Colonic mucosa (tissue), 4 donors: ENCODE data around the gene SLC30A3. TPM values are rescaled to one million over a fixed set of nuclear protein-coding genes. Genes with fewer than 3 reads are reported as not detected.

Experiments used
- DNase-seq: peaks from one replicate; pipeline ENCODE4 v3.0.0-alpha.2; 2020
- H3K27ac ChIP-seq: fragments of 200-600 bp; one replicate; pipeline ENCODE4 v1.8.0; 2021
- H3K27me3 ChIP-seq: fragments of 200-600 bp; one replicate; pipeline ENCODE4 v1.8.0; 2021
- H3K36me3 ChIP-seq: fragments of 200-600 bp; one replicate; pipeline ENCODE4 v1.8.0; 2021
- H3K4me1 ChIP-seq: fragments of 200-600 bp; one replicate; pipeline ENCODE4 v1.8.0; 2021; ENCODE audit warnings: mild to moderate bottlenecking
- H3K4me3 ChIP-seq: fragments of 200-600 bp; one replicate; pipeline ENCODE4 v1.8.0; 2021
- H3K9ac ChIP-seq, 2 donors: one replicate each; pipeline ENCODE4 v1.7.0; 2013; ENCODE audit warnings: control low read depth in 2 of 2, low read depth in 2 of 2, low read length in 2 of 2
- H3K9me3 ChIP-seq: fragments of 200-600 bp; one replicate; pipeline ENCODE4 v1.8.0; 2021
- intact Hi-C: fragments of 100-400 bp; cut with DNase I; formaldehyde crosslinking; loops from one replicate; pipeline ENCODE4 v1.14.1; 2022
- total RNA-seq, 2 donors: library from RNA; stranded (reverse); fragmentation: NEBNext Ultra II Directional in 1 of 2; extraction: Animal tissue kit (Norgen Biotek cat#: 25700) in 1 of 2; gene quantifications; one replicate each; pipeline ENCODE4 v1.2.1, GENCODE V29; 2021
- TF ChIP-seq, protein P1 (sequence below): fragments of 200-600 bp; IDR thresholded peaks from one replicate; pipeline ENCODE4 v1.8.0; 2022; ENCODE audit warnings: antibody characterized with exemption, mild to moderate bottlenecking
- donor health status: healthy.
- donor health status: DM: no; HTN: no; CAD: no.
- donor health status: DM: no; HTN: no; CAD: no.

The SLC30A3 gene
- total RNA-seq, 2 donors from 2014 or later = not detected

GRCh38 chr2:27221166-27221565, 41.7 kb downstream of the SLC30A3 start:
- intact Hi-C loops = no loop called here
- Histone ChIP-seq H3K9me3 (no peaks in the 10 kb centered on the region), H3K36me3 (peaks cover 12% of the 10 kb centered on the region), H3K4me1 (no peaks in the 10 kb centered on the region), H3K27ac (no peak overlapping the region), H3K4me3 (no peak overlapping the region), H3K9ac (no peak overlapping the region), H3K27me3 (no peaks in the 10 kb centered on the region)
- TF ChIP-seq, protein P1, sequence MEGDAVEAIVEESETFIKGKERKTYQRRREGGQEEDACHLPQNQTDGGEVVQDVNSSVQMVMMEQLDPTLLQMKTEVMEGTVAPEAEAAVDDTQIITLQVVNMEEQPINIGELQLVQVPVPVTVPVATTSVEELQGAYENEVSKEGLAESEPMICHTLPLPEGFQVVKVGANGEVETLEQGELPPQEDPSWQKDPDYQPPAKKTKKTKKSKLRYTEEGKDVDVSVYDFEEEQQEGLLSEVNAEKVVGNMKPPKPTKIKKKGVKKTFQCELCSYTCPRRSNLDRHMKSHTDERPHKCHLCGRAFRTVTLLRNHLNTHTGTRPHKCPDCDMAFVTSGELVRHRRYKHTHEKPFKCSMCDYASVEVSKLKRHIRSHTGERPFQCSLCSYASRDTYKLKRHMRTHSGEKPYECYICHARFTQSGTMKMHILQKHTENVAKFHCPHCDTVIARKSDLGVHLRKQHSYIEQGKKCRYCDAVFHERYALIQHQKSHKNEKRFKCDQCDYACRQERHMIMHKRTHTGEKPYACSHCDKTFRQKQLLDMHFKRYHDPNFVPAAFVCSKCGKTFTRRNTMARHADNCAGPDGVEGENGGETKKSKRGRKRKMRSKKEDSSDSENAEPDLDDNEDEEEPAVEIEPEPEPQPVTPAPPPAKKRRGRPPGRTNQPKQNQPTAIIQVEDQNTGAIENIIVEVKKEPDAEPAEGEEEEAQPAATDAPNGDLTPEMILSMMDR = no peak
- no peak for DNase-seq

DNA sequence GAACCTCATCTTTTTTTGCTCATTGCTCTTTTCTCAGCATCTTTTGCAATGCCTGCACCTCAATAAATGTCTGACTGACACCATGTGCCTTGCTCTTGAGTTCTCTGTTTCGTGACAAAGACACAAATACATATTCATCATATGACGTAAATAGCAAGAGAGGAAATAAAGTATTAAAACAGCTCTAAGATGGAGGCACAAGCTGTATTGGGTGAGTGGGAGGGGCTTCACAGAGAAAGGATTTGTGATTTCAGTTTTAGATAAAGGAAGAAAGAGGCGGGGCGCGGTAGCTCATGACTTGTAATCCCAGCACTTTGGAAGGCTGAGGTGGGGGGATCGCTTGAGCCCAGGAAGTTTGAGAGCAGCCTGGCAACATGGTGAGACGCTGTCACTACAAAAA, 42.8 kb downstream of the SLC30A3 start:
- intact Hi-C loops = no loop called here
- H3K9me3 ChIP-seq = no peaks in the 10 kb centered on the region
- H3K9ac ChIP-seq = no peak overlapping the region
- H3K4me1 ChIP-seq = no peaks in the 10 kb centered on the region
- no peak for DNase-seq
- no peaks in the 10 kb centered on the region for H3K27me3 ChIP-seq
- H3K36me3 ChIP-seq = peaks cover 5% of the 10 kb centered on the region
- TF ChIP-seq, protein P1 = no peak
- no peak overlapping the region for H3K4me3 ChIP-seq
- no peak overlapping the region for H3K27ac ChIP-seq

DNA sequence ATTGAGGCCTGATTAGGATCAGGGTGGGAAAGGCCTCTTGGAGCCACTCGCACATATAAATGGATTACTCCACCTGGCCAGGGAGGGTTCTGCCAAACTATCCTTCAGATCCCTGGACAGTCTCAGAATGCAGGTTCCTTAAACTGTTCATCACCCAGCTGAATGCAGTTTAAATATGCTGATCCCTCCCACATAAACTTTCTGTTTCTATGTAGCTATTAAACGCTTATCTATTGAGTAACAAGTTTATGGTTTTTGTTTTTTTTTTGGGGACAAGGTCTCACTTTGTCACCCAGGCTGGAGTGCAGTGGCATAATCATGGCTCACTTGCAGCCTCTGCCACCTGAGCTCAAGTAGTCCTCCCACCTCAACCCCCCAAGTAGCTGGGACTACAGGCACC, 43.8 kb downstream of the SLC30A3 start:
- Histone ChIP-seq H3K27ac (no peak overlapping the region), H3K36me3 (no peaks in the 10 kb centered on the region), H3K9ac (no peak overlapping the region), H3K4me3 (no peak overlapping the region), H3K4me1 (no peaks in the 10 kb centered on the region), H3K27me3 (no peaks in the 10 kb centered on the region), H3K9me3 (no peaks in the 10 kb centered on the region)
- TF ChIP-seq, protein P1 = no peak
- no peak for DNase-seq
- intact Hi-C loops = no loop called here

DNA sequence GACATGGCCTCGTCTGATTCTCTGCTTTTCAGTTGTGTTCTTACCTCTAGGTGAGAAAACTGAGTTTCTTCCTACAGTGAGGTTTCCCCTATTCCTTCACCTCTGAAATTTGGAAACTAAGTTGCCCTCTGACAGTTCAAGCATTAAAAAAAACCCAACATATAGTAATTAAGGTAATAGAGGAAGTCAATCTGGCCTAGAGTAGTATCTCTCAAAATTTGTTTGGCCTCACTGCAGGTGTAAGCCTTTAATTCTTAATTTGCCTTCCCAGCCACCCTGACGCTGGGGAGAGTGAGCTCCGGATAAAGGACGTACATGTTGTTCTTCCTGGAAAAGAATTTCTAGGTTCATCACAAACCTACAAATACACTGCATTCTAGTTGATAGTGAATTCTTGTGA, 44.2 kb downstream of the SLC30A3 start:
- TF ChIP-seq, protein P1 = no peak
- Histone ChIP-seq H3K36me3 (no peaks in the 10 kb centered on the region), H3K4me3 (no peak overlapping the region), H3K9me3 (no peaks in the 10 kb centered on the region), H3K9ac (no peak overlapping the region), H3K27me3 (no peaks in the 10 kb centered on the region), H3K4me1 (no peaks in the 10 kb centered on the region), H3K27ac (no peak overlapping the region)
- intact Hi-C loops = no loop called here
- no peak for DNase-seq

- Histone ChIP-seq H3K4me3 (peak within 1 kb of the TSS; percentile 69), H3K4me1 (no peaks in the 10 kb centered on the region), H3K9ac (peak within 1 kb of the TSS; percentile 35 to 60), H3K27ac (peak within 1 kb of the TSS; percentile 53), H3K9me3 (no peaks in the 10 kb centered on the region), H3K27me3 (no peaks in the 10 kb centered on the region), H3K36me3 (no peaks in the 10 kb centered on the region)
- peak; percentile 88 for DNase-seq
- TF ChIP-seq, protein P1 = no peak
- intact Hi-C loops = no loop called here
These were observed 45.4 kb downstream of the SLC30A3 start, which contains the start of gene CAD for GRCh38 chr2:27217173-27218121. CAD (plus strand) TSS chr2:27217369; CDS start chr2:27217552, 183 bp downstream.
